ENCODE measurements around the gene EPHA6. TPM values are rescaled to one million over a fixed set of nuclear protein-coding genes. Genes with fewer than 3 reads are reported as not detected.

Gene EPHA6
- total RNA-seq (not detected), polyA plus RNA-seq (under 1 TPM in 1 of 3 donors, not detected in 2; 0.04 TPM)
- long read RNA-seq, donor 1 = 0 reads
- long read RNA-seq, donor 2 = 0 reads

DNA sequence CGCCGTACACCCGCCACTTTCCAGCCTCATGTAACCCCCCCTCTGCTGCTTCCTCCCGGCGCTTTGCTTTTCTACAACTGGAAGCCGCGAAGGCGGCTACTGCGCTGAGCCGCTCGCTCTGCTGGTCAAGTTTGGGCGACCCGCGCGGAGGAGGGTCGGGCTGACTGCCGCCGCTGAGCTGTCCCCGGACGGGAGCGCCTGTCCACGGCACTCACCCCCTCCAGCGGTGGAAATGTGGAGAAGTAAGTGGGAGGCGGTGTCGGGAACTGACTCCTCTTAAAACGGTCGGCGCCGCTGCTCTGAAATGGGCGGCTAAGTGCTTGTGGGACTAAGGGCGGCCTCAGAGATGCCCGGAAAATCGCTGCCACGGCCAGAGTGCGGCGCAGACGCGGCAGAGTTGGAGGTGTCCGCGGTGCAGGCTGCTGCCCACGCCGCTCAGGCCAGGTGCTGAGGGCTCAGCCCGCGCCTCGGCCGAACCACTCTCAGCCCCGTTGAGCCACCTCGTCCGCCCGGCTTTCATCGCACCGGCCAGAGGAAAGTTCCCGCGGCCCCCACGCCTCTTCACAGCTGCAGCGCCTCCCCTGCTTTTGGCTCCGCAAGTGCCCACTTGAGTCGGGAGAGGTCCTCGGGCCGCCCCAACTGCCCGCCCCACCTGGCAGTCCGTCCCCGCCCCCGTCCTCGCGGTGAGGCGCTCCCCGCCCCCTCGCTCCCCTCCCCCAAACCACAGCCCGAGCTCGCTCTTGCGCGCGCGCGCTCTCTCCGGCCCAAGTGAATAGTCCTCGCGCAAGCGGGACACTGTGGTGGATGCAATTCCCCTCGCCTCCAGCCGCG lies at the start of gene EPHA6:
TSS of gene EPHA6 (plus strand) at position 775 of the 831 bp plus-strand sequence.
- Histone ChIP-seq H3K27me3 (ENCODE audit: insufficient read depth in 3 of 3, low read length in 2 of 3) (peaks cover 0 to 57% (median 0%) of the 10 kb centered on the region in 3 donors), H3K4me3 (peak within 1 kb of the TSS; percentile 61), H3K4me1 (no peaks in the 10 kb centered on the region), H3K9me3 (no peaks in the 10 kb centered on the region), H3K27ac (no peak within 1 kb of the TSS), H3K36me3 (ENCODE audit: insufficient read depth in 1 of 2, low read depth in 1 of 2) (no peaks in the 10 kb centered on the region)
- TF ChIP-seq, protein P1, sequence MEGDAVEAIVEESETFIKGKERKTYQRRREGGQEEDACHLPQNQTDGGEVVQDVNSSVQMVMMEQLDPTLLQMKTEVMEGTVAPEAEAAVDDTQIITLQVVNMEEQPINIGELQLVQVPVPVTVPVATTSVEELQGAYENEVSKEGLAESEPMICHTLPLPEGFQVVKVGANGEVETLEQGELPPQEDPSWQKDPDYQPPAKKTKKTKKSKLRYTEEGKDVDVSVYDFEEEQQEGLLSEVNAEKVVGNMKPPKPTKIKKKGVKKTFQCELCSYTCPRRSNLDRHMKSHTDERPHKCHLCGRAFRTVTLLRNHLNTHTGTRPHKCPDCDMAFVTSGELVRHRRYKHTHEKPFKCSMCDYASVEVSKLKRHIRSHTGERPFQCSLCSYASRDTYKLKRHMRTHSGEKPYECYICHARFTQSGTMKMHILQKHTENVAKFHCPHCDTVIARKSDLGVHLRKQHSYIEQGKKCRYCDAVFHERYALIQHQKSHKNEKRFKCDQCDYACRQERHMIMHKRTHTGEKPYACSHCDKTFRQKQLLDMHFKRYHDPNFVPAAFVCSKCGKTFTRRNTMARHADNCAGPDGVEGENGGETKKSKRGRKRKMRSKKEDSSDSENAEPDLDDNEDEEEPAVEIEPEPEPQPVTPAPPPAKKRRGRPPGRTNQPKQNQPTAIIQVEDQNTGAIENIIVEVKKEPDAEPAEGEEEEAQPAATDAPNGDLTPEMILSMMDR (IDR thresholded peaks at IDR 0.05) = no peak
- 1% methylated on average over 59 to 83 of the region's 83 CpGs for WGBS, 3 donors
- intact Hi-C loops (cut with DNase I) = no loop called here
- DNase-seq (peak; percentile 24 to 58), ATAC-seq (peak; percentile 30 to 76 (median 59))

DNA sequence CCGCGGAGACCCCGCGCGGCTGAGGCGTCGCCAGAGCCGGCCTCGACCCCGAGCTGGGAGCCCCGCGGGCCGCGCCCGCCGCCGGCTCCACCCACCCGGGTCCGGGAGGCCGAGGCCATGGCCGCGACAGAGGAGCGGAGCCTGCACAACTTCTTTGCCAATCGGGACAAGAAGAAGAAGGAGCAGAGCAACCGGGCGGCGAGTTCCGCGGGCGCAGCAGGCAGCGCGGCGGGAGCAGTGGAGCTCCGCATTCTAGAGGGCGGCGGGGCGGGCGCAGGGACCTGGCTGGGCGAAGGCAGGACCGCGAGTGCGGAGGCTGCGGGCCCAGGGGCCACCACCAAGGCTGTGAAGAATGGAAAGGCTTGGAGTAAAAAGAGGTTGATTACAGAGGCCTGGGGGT lies 37.6 kb upstream of the EPHA6 start:
- ATAC-seq = no peak
- 52 to 78% (median 70%) methylated on average over 41 to 43 of the region's 43 CpGs for WGBS, 3 donors
- intact Hi-C loops (cut with DNase I) = no loop called here
- DNase-seq = no peak
- no peaks in the 10 kb centered on the region for H3K4me1 ChIP-seq
- H3K27ac ChIP-seq = no peak overlapping the region
- H3K9me3 ChIP-seq = no peaks in the 10 kb centered on the region
- H3K27me3 ChIP-seq (ENCODE audit: insufficient read depth in 3 of 3, low read length in 2 of 3) = peaks cover 0 to 3% (median 0%) of the 10 kb centered on the region in 3 donors
- TF ChIP-seq, protein P1 (IDR thresholded peaks at IDR 0.05) = no peak
- no peak overlapping the region for H3K4me3 ChIP-seq
- no peaks in the 10 kb centered on the region for H3K36me3 ChIP-seq (ENCODE audit: insufficient read depth in 1 of 2, low read depth in 1 of 2)

DNA sequence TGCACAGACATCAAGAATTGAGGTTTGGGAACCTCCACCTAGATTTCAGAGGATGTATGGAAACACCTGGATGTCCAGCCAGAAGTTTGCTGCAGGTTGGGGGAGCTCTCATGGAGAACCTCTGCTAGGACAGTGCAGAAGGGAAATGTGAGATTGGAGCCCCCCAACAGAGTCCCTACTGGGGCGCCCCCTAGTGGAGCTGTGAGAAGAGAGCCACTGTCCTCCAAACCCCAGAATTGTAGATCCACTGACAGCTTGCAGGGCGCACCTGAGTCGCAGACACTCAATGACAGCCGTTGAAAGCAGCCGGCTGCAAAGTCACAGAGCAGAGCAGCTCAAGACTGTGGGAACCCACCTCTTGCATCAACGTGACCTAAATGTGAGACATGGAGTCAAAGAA lies 34.6 kb upstream of the EPHA6 start:
- Histone ChIP-seq H3K36me3 (ENCODE audit: insufficient read depth in 1 of 2, low read depth in 1 of 2) (no peaks in the 10 kb centered on the region), H3K27ac (no peak overlapping the region), H3K4me3 (no peak overlapping the region), H3K4me1 (no peaks in the 10 kb centered on the region), H3K27me3 (ENCODE audit: insufficient read depth in 3 of 3, low read length in 2 of 3) (peaks cover 0 to 3% (median 0%) of the 10 kb centered on the region in 3 donors), H3K9me3 (no peaks in the 10 kb centered on the region)
- 81 to 88% (median 84%) methylated on average over 6 of the region's 6 CpGs for WGBS, 3 donors
- intact Hi-C loops (cut with DNase I) = no loop called here
- TF ChIP-seq, protein P1 (IDR thresholded peaks at IDR 0.05) = no peak
- DNase-seq (no peak), ATAC-seq (no peak)

DNA sequence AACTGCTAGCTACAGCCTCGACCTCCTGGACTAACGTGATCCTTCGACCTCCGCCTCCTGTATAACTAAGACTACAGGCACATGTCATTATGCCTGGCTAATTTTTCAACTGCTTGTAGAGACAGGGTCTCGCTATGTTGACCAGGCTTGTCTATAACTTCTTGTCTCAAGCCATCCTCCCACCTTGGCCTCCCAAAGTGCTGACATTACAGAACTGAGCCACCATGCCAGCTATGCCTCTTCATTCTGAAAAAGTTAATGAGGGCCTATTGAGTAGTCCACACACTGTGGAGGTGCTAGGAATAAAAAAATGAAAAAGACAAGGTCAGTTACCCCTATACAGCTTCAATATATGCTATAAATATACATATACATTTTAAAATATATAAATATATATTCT lies 18.3 kb upstream of the EPHA6 start:
- no peaks in the 10 kb centered on the region for H3K9me3 ChIP-seq
- 86 to 90% (median 86%) methylated on average over 5 of the region's 5 CpGs for whole genome bisulfite sequencing, 3 donors
- H3K4me3 ChIP-seq = no peak overlapping the region
- H3K36me3 ChIP-seq (ENCODE audit: insufficient read depth in 1 of 2, low read depth in 1 of 2) = no peaks in the 10 kb centered on the region
- ATAC-seq (no peak), DNase-seq (no peak)
- TF ChIP-seq, protein P1 (IDR thresholded peaks at IDR 0.05) = no peak
- no peaks in the 10 kb centered on the region for H3K4me1 ChIP-seq
- no peak overlapping the region for H3K27ac ChIP-seq
- H3K27me3 ChIP-seq (ENCODE audit: insufficient read depth in 3 of 3, low read length in 2 of 3) = no peaks in the 10 kb centered on the region
- intact Hi-C loops (cut with DNase I) = no loop called here
